ENCODE data around the gene TBX2. TPM values are rescaled to one million over a fixed set of nuclear protein-coding genes. Genes with fewer than 3 reads are reported as not detected.

Gene TBX2
- total and polyA plus RNA-seq, 2 of the 13 experiments (the other 11 are each of a cell fraction or from before 2014, with no cell fraction given), result 2.8 to 15.3 TPM

GRCh38 chr17:61398721-61399130 lies 917 bp upstream of the TBX2 start (continued):
- TF ChIP-seq ZNF275 (CRISPR knock-in tag; IDR thresholded peaks at IDR 0.05; ENCODE audit: borderline replicate concordance) (no peak), SMYD3 (CRISPR knock-in tag; IDR thresholded peaks at IDR 0.05) (0 out of 2 replicates have a peak, but pooled peaks have one; percentile 39), IRX3 (CRISPR knock-in tag; IDR thresholded peaks at IDR 0.05; ENCODE audit: borderline replicate concordance, low read depth) (no peak), ZNF335 (CRISPR knock-in tag; IDR thresholded peaks at IDR 0.05) (no peak), E2F2 (CRISPR knock-in tag; IDR thresholded peaks at IDR 0.05; ENCODE audit: borderline replicate concordance) (no peak), ETV6 (CRISPR knock-in tag; conservative IDR thresholded peaks at IDR 0.05) (no peak), ZBTB20 (CRISPR knock-in tag; IDR thresholded peaks at IDR 0.05; ENCODE audit: borderline replicate concordance, low read depth) (no peak), ZFP90 (CRISPR knock-in tag; IDR thresholded peaks at IDR 0.05; ENCODE audit: borderline replicate concordance) (0 out of 2 replicates have a peak, but pooled peaks have one; percentile 11), TARDBP (CRISPR knock-in tag; IDR thresholded peaks at IDR 0.05) (0 out of 2 replicates have a peak, but pooled peaks have one; percentile 6), SMAD1 (CRISPR knock-in tag; IDR thresholded peaks at IDR 0.05; ENCODE audit: borderline replicate concordance, low read depth) (0 out of 2 replicates have a peak, but pooled peaks have one; percentile 53), MTERF4 (CRISPR knock-in tag; IDR thresholded peaks at IDR 0.05) (peak; percentile 25; the same call in 1 of the 2 replicates), HDAC6 (IDR thresholded peaks at IDR 0.05; ENCODE audit: low read depth, low read length) (no peak), GFI1 (CRISPR knock-in tag; IDR thresholded peaks at IDR 0.05; ENCODE audit: borderline replicate concordance) (0 out of 2 replicates have a peak, but pooled peaks have one; percentile 68), NFKB2 (CRISPR knock-in tag; IDR thresholded peaks at IDR 0.05; ENCODE audit: borderline replicate concordance) (no peak), CREB1 (IDR thresholded peaks at IDR 0.05) (no peak), CREB1 (CRISPR knock-in tag; IDR thresholded peaks at IDR 0.05) (no peak), ZNF646 (CRISPR knock-in tag; IDR thresholded peaks at IDR 0.05) (0 out of 2 replicates have a peak, but pooled peaks have one; percentile 78), NFATC3 (CRISPR knock-in tag; IDR thresholded peaks at IDR 0.05) (0 out of 2 replicates have a peak, but pooled peaks have one; percentile 23), SAFB2 (CRISPR knock-in tag; IDR thresholded peaks at IDR 0.05; ENCODE audit: borderline replicate concordance, low read depth) (no peak), KDM2A (CRISPR knock-in tag; IDR thresholded peaks at IDR 0.05; ENCODE audit: borderline replicate concordance, low read depth) (0 out of 2 replicates have a peak, but pooled peaks have one; percentile 14)
